ENCODE results near the gene USP20. TPM values are rescaled to one million over a fixed set of nuclear protein-coding genes. Genes with fewer than 3 reads are reported as not detected.
A peak's percentile ranks its signal among the peaks of the same experiment; 100 is the strongest.

Gene USP20
- total and polyA plus RNA-seq, 5 donors = 12.9 to 18.4 (median 15.6) TPM

- H3K27ac ChIP-seq (ENCODE audit: low read length) = no peak within 1 kb of the TSS
- WGBS = 4% methylated on average over 47 of the region's 47 CpGs
- peak within 1 kb of the TSS; percentile 81 for H3K4me3 ChIP-seq (ENCODE audit: low read length)
- DNase-seq (peak; percentile 95 to 98 (median 98)), ATAC-seq (peak; percentile 96 to 97)
- H3K27me3 ChIP-seq (ENCODE audit: control insufficient read depth, insufficient read depth) = no peaks in the 10 kb centered on the region
- H3K9me3 ChIP-seq (ENCODE audit: control insufficient read depth, low read length) = no peaks in the 10 kb centered on the region
- intact Hi-C loops (cut with DNase I) = no loop called here
- H3K4me1 ChIP-seq (ENCODE audit: control insufficient read depth, insufficient read depth, low read length) = no peaks in the 10 kb centered on the region
Observed at GRCh38 chr9:129823935-129824601, 11.2 kb upstream of the USP20 start, which contains the start of gene TOR1A. Gene TOR1A, minus strand, starts transcription at chr9:129824136. Its CDS starts 51 bp downstream, at chr9:129824085.

- Histone ChIP-seq H3K9me3 (ENCODE audit: control insufficient read depth, low read length) (no peaks in the 10 kb centered on the region), H3K4me3 (ENCODE audit: low read length) (no peak overlapping the region), H3K27me3 (ENCODE audit: control insufficient read depth, insufficient read depth) (no peaks in the 10 kb centered on the region), H3K4me1 (ENCODE audit: control insufficient read depth, insufficient read depth, low read length) (no peaks in the 10 kb centered on the region), H3K27ac (ENCODE audit: low read length) (no peak overlapping the region)
- DNase-seq (no peak), ATAC-seq (no peak)
- WGBS = 86% methylated on average over 6 of the region's 6 CpGs
- intact Hi-C loops (cut with DNase I) = no loop called here
Observed at GRCh38 chr9:129826344-129826743, 8.9 kb upstream of the USP20 start.

- intact Hi-C loops (cut with DNase I) = no loop called here
- ATAC-seq = no peak
Observed at GRCh38 chr9:129826759-129827158, 8.5 kb upstream of the USP20 start.

GRCh38 chr9:129828051-129828450, 7.2 kb upstream of the USP20 start:
- Histone ChIP-seq H3K4me3 (ENCODE audit: low read length) (no peak overlapping the region), H3K27ac (ENCODE audit: low read length) (no peak overlapping the region), H3K9me3 (ENCODE audit: control insufficient read depth, low read length) (no peaks in the 10 kb centered on the region), H3K4me1 (ENCODE audit: control insufficient read depth, insufficient read depth, low read length) (no peaks in the 10 kb centered on the region), H3K27me3 (ENCODE audit: control insufficient read depth, insufficient read depth) (no peaks in the 10 kb centered on the region)
- WGBS = 90% methylated on average over 9 of the region's 9 CpGs
- ATAC-seq = no peak
- intact Hi-C loops (cut with DNase I) = no loop called here
- DNase-seq = no peak

More at GRCh38 chr9:129826759-129827158, 8.5 kb upstream of the USP20 start:
- no peaks in the 10 kb centered on the region for H3K4me1 ChIP-seq (ENCODE audit: control insufficient read depth, insufficient read depth, low read length)
- no peak overlapping the region for H3K4me3 ChIP-seq (ENCODE audit: low read length)
- no peak for DNase-seq
- no peaks in the 10 kb centered on the region for H3K9me3 ChIP-seq (ENCODE audit: control insufficient read depth, low read length)
- 94% methylated on average over 1 of the region's 1 CpG for WGBS
- H3K27ac ChIP-seq (ENCODE audit: low read length) = no peak overlapping the region
- no peaks in the 10 kb centered on the region for H3K27me3 ChIP-seq (ENCODE audit: control insufficient read depth, insufficient read depth)

DNA sequence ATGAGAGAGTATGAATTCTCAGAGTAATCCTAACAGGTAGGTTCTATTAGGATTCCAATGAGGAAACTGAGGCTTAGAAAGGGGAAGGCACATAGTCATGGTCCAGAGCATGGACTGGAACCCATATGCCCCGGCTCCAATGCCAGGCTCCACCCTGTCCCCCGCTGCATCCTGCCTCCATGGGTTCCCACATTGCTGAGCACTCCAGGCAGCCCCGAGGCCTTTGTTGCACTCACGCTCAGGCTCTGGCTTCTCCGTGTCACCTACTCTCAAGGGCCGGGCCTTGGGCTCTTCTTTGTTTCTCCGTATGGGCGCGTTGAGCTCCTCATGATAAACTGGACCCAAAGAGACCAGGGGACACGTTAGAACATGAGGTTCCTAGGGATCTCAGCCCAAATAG, 6.3 kb upstream of the USP20 start:
- peak in 1 of 3 donors; percentile 61 for DNase-seq
- H3K27ac ChIP-seq (ENCODE audit: low read length) = no peak overlapping the region
- H3K4me3 ChIP-seq (ENCODE audit: low read length) = no peak overlapping the region
- no peaks in the 10 kb centered on the region for H3K9me3 ChIP-seq (ENCODE audit: control insufficient read depth, low read length)
- no peaks in the 10 kb centered on the region for H3K27me3 ChIP-seq (ENCODE audit: control insufficient read depth, insufficient read depth)
- WGBS = 92% methylated on average over 10 of the region's 10 CpGs
- no peaks in the 10 kb centered on the region for H3K4me1 ChIP-seq (ENCODE audit: control insufficient read depth, insufficient read depth, low read length)
- no peak for ATAC-seq
- intact Hi-C loops (cut with DNase I) = no loop called here

GRCh38 chr9:129832982-129833381, 2.3 kb upstream of the USP20 start:
- ATAC-seq = no peak
- no peak overlapping the region for H3K4me3 ChIP-seq (ENCODE audit: low read length)
- peaks cover 3% of the 10 kb centered on the region for H3K4me1 ChIP-seq (ENCODE audit: control insufficient read depth, insufficient read depth, low read length)
- 96% methylated on average over 1 of the region's 1 CpG for WGBS
- no peak overlapping the region for H3K27ac ChIP-seq (ENCODE audit: low read length)
- DNase-seq = no peak
- intact Hi-C loops (cut with DNase I) = no loop called here
- H3K9me3 ChIP-seq (ENCODE audit: control insufficient read depth, low read length) = no peaks in the 10 kb centered on the region
- H3K27me3 ChIP-seq (ENCODE audit: control insufficient read depth, insufficient read depth) = no peaks in the 10 kb centered on the region

DNA sequence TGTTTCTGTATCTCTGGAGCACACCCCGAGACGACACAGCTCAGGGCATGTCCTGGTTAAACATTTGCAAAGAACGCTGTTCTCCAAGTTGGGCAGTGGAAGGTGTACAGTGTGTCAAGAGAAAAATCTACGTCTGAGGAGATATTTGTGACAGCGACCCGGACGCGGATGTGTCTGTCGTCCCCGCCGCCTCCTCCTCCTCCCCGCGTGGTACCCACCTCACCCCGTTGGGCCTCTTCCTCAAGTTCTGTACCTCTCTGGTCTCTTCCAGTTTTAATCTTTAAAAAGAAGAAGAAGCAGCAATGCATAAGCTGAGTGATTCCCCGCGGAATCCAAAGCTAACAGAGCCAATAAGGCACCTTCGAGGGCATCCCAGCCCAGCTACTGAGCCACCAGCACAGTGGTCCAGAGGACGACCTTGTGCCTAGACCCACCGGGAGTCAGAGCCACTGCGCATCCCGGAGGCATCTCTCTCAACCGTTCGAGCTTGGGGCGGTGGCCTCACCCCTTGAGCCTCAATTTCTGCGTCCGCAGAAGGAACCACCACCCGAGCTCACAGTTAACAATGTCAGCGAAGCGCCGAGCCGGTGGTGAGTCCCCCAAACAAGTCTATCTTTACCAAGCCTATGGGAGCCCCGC, 650 bp upstream of the USP20 start:
- H3K4me1 ChIP-seq (ENCODE audit: control insufficient read depth, insufficient read depth, low read length) = peaks cover 3% of the 10 kb centered on the region

GRCh38 chr9:129835860-129836223, 584 bp downstream of the USP20 start:
- H3K27ac ChIP-seq (ENCODE audit: low read length) = no peak overlapping the region
- H3K9me3 ChIP-seq (ENCODE audit: control insufficient read depth, low read length) = no peaks in the 10 kb centered on the region
- intact Hi-C loops (cut with DNase I) = no loop called here
- ATAC-seq (no peak), DNase-seq (no peak)
- peaks cover 3% of the 10 kb centered on the region for H3K4me1 ChIP-seq (ENCODE audit: control insufficient read depth, insufficient read depth, low read length)
- H3K27me3 ChIP-seq (ENCODE audit: control insufficient read depth, insufficient read depth) = no peaks in the 10 kb centered on the region
- H3K4me3 ChIP-seq (ENCODE audit: low read length) = peak overlapping the region; percentile 82
- WGBS = under 1% methylated on average over 19 of the region's 19 CpGs

More for the DNA sequence above, 650 bp upstream of the USP20 start:
- Histone ChIP-seq H3K4me3 (ENCODE audit: low read length) (peak overlapping the region; percentile 74), H3K27me3 (ENCODE audit: control insufficient read depth, insufficient read depth) (no peaks in the 10 kb centered on the region), H3K9me3 (ENCODE audit: control insufficient read depth, low read length) (no peaks in the 10 kb centered on the region), H3K27ac (ENCODE audit: low read length) (peak overlapping the region; percentile 45)
- WGBS = 3% methylated on average over 32 of the region's 32 CpGs
- DNase-seq = peak in 1 of 3 donors; percentile 63
- ATAC-seq = peak; percentile 13 to 38
- intact Hi-C loops (cut with DNase I) = no loop called here

- WGBS = 39% methylated on average over 16 of the region's 16 CpGs
- no peak for ATAC-seq
- peak in 1 of 3 donors; percentile 64 for DNase-seq
- no peaks in the 10 kb centered on the region for H3K9me3 ChIP-seq (ENCODE audit: control insufficient read depth, low read length)
- peaks cover 3% of the 10 kb centered on the region for H3K4me1 ChIP-seq (ENCODE audit: control insufficient read depth, insufficient read depth, low read length)
- intact Hi-C loops (cut with DNase I) = no loop called here
- peak overlapping the region; percentile 82 for H3K4me3 ChIP-seq (ENCODE audit: low read length)
- H3K27me3 ChIP-seq (ENCODE audit: control insufficient read depth, insufficient read depth) = no peaks in the 10 kb centered on the region
- no peak overlapping the region for H3K27ac ChIP-seq (ENCODE audit: low read length)
Observed at GRCh38 chr9:129836311-129837007, 1.2 kb downstream of the USP20 start.

- 88% methylated on average over 12 of the region's 12 CpGs for WGBS
- intact Hi-C loops (cut with DNase I) = no loop called here
- no peak overlapping the region for H3K27ac ChIP-seq (ENCODE audit: low read length)
- no peaks in the 10 kb centered on the region for H3K27me3 ChIP-seq (ENCODE audit: control insufficient read depth, insufficient read depth)
- no peak overlapping the region for H3K4me3 ChIP-seq (ENCODE audit: low read length)
- no peaks in the 10 kb centered on the region for H3K9me3 ChIP-seq (ENCODE audit: control insufficient read depth, low read length)
- ATAC-seq (no peak), DNase-seq (no peak)
- H3K4me1 ChIP-seq (ENCODE audit: control insufficient read depth, insufficient read depth, low read length) = peaks cover 3% of the 10 kb centered on the region
Observed at GRCh38 chr9:129838707-129839259, 3.5 kb downstream of the USP20 start.

All from right cardiac atrium (tissue), 5 donors.